Adrenal gland (tissue), 12 donors: ENCODE results near the gene TDG. TPM values are rescaled to one million over a fixed set of nuclear protein-coding genes. Genes with fewer than 3 reads are reported as not detected.

ENCODE experiments used
- DNase-seq, 7 donors: peaks; one replicate each; pipeline ENCODE4 v3.0.0-alpha.2; 2019 to 2020
- H3K27ac ChIP-seq, 5 donors: fragments of 200-600 bp; sonication (generic) in 4 of 5; 1 replicate in 3 of 5; 2 replicates in 2 of 5; pipeline versions ENCODE4 v1.5.1 to v1.8.0; 2016 to 2020; ENCODE audit warnings: mild to moderate bottlenecking in 1 of 5
- H3K27me3 ChIP-seq: fragments of 200-600 bp; 2 replicates; pipeline ENCODE4 v1.8.0; 2021
- H3K36me3 ChIP-seq, 2 donors: fragments of 200-600 bp; replicated peaks in 1 of 2; 1 replicate in 1 of 2; 2 replicates in 1 of 2; pipeline versions ENCODE4 v1.5.1 to v1.8.0; 2018 to 2022
- H3K4me1 ChIP-seq, 2 donors: fragments of 200-600 bp; replicated peaks in 1 of 2; 1 replicate in 1 of 2; 2 replicates in 1 of 2; pipeline versions ENCODE4 v1.5.1 to v1.8.0; 2018 to 2021
- H3K4me3 ChIP-seq, 4 donors: fragments of 200-600 bp; sonication (generic) in 3 of 4; one replicate each; pipeline ENCODE4 v1.5.1; 2016 to 2018
- H3K9me3 ChIP-seq, 3 donors: fragments of 200-600 bp; sonication (generic) in 1 of 3; replicated peaks in 1 of 3; 1 replicate in 2 of 3; 2 replicates in 1 of 3; pipeline versions ENCODE4 v1.5.1 to v1.8.0; 2016 to 2021
- CTCF ChIP-seq, 6 experiments: fragments of 450-650 bp in 4 of 6; fragments of 200-600 bp in 2 of 6; sonication (generic) in 1 of 6; IDR thresholded peaks; 1 replicate in 5 of 6; 2 replicates in 1 of 6; pipeline versions ENCODE4 v1.5.1 to v1.8.0; 2016 to 2021; ENCODE audit warnings: antibody characterized with exemption in 6 of 6, mild to moderate bottlenecking in 2 of 6, moderate library complexity in 1 of 6
- POLR2A ChIP-seq, 2 donors: fragments of 450-650 bp; IDR thresholded peaks; one replicate each; pipeline ENCODE4 v1.6.1; 2017; ENCODE audit warnings: antibody characterized with exemption in 2 of 2, mild to moderate bottlenecking in 2 of 2, moderate library complexity in 1 of 2
- WGBS, 4 donors: extraction: QIAGEN DNeasy Blood & Tissue Kit in 2 of 4; methylation state at CpG; one replicate each; pipeline versions ENCODE4 v1.1.5 to v1.1.7; 2013 to 2017; 5-methylcytosine and 5-hydroxymethylcytosine counted together
- intact Hi-C, 2 donors: fragments of 100-400 bp; cut with DNase I; formaldehyde crosslinking; loops; one replicate each; pipeline versions ENCODE4 v1.14.1 to v1.15.0; 2022 to 2023
- polyA plus RNA-seq, 3 donors: library from polyadenylated mRNA; stranded (reverse); fragments of 200-250 nt in 2 of 3; fragments of 350-450 nt in 1 of 3; fragmentation: Illumina TruSeq in 1 of 3; extraction: RNeasy Lipid Tissue Mini Kit (QIAGEN cat#74804) in 1 of 3; gene quantifications; one replicate each; pipeline ENCODE4 v1.2.3, GENCODE V29; 2013 to 2014
- total RNA-seq, 9 donors: library from RNA; depleted of rRNA in 4 of 9; stranded (reverse); fragments of >200 nt in 4 of 9; fragments of 120-200 nt in 1 of 9; fragmentation: NEBNext Ultra II Directional in 1 of 9; extraction: Animal tissue kit (Norgen Biotek cat#: 25700) in 1 of 9; gene quantifications; one replicate each; pipeline versions ENCODE4 v1.1.0 to v1.2.4, GENCODE V29; 2013 to 2023
- donor health status: healthy with polysubstance abuse.
- donor health status: Bipolar disorder and iron deficiency.
- donor health status: DM: yes; HTN: yes; CAD: no.
- donor health status: DM: no; HTN: no; CAD: no.
- donor health status: DM: no; HTN: no; CAD: no.
- donor health status: DM: yes; HTN: yes; CAD: no.

Gene TDG
- total and polyA plus RNA-seq, 12 donors: 3.1 to 56.2 (median 21.5) TPM

- peaks cover 0 to 14% of the 10 kb centered on the region in 2 donors for H3K36me3 ChIP-seq
- peak overlapping the region in 2 of 4 donors; percentile 49 to 89 for H3K4me3 ChIP-seq
- peak in 4 of 7 donors; percentile 23 to 66 (median 26) for DNase-seq
- TF ChIP-seq CTCF (IDR thresholded peaks at IDR 0.05): no peak
- no peak for TF ChIP-seq POLR2A (IDR thresholded peaks at IDR 0.05)
- no peaks in the 10 kb centered on the region for H3K27me3 ChIP-seq
- H3K27ac ChIP-seq: peak overlapping the region in 4 of 5 donors; percentile 72 to 98 (median 94)
- H3K9me3 ChIP-seq: no peaks in the 10 kb centered on the region
- H3K4me1 ChIP-seq: peaks cover 19 to 20% of the 10 kb centered on the region in 2 donors
- 14 to 21% (median 17%) methylated on average over 12 of the region's 12 CpGs for WGBS, 4 donors
- intact Hi-C loops: loop anchor here in 1 of 2 donors (10.0 kb wide), 1 partner anchor 54 kb away; no protein-coding TSS in a partner anchor
Measured at GRCh38 chr12:103928682-103929045, 37.0 kb upstream of the TDG start.

GRCh38 chr12:103929046-103929783, 36.5 kb upstream of the TDG start:
- intact Hi-C loops: loop anchor here in 1 of 2 donors (10.0 kb wide), 1 partner anchor 54 kb away; no protein-coding TSS in a partner anchor
- TF ChIP-seq POLR2A (IDR thresholded peaks at IDR 0.05) (peak; percentile 66 to 75), CTCF (IDR thresholded peaks at IDR 0.05) (no peak)
- WGBS, 4 donors: 0 to 1% (median 0%) methylated on average over 19 to 37 of the region's 37 CpGs

GRCh38 chr12:103929784-103930033, 36.0 kb upstream of the TDG start:
- no peak for TF ChIP-seq CTCF (IDR thresholded peaks at IDR 0.05)
- TF ChIP-seq POLR2A (IDR thresholded peaks at IDR 0.05): no peak
- intact Hi-C loops: loop anchor here in 1 of 2 donors (10.0 kb wide), 1 partner anchor 55 kb away; no protein-coding TSS in a partner anchor
- H3K36me3 ChIP-seq: peaks cover 0 to 25% of the 10 kb centered on the region in 2 donors
- no peak for DNase-seq
- no peaks in the 10 kb centered on the region for H3K27me3 ChIP-seq
- peak overlapping the region; percentile 72 to 98 (median 92) for H3K27ac ChIP-seq
- peak overlapping the region in 2 of 4 donors; percentile 49 to 89 for H3K4me3 ChIP-seq
- H3K9me3 ChIP-seq: no peaks in the 10 kb centered on the region
- WGBS, 4 donors: 0 to 1% (median 0%) methylated on average over 18 of the region's 18 CpGs; no CpG with 5 or more reads in 1 of the 4 donors
- H3K4me1 ChIP-seq: peaks cover 19 to 30% of the 10 kb centered on the region in 2 donors

More at GRCh38 chr12:103929046-103929783, 36.5 kb upstream of the TDG start:
- Histone ChIP-seq H3K36me3 (peaks cover 0 to 20% of the 10 kb centered on the region in 2 donors), H3K27me3 (no peaks in the 10 kb centered on the region), H3K4me3 (peak overlapping the region in 3 of 4 donors; percentile 25 to 89 (median 49)), H3K4me1 (peaks cover 19 to 25% of the 10 kb centered on the region in 2 donors), H3K9me3 (no peaks in the 10 kb centered on the region), H3K27ac (peak overlapping the region; percentile 72 to 98 (median 92))
- peak; percentile 84 to 95 (median 92) for DNase-seq

GRCh38 chr12:103930034-103930786, 35.5 kb upstream of the TDG start, which contains the start of gene HSP90B1:
TSS of gene HSP90B1 (plus strand) at chr12:103930410. CDS start at chr12:103930516, 106 bp downstream.
- intact Hi-C loops: no loop called here
- peaks cover 0 to 30% of the 10 kb centered on the region in 2 donors for H3K36me3 ChIP-seq
- no peak for TF ChIP-seq CTCF (IDR thresholded peaks at IDR 0.05)
- peak; percentile 82 to 92 for TF ChIP-seq POLR2A (IDR thresholded peaks at IDR 0.05)

More at GRCh38 chr12:103930034-103930786, 35.5 kb upstream of the TDG start, which contains the start of gene HSP90B1:
- Histone ChIP-seq H3K27me3 (no peaks in the 10 kb centered on the region), H3K9me3 (no peaks in the 10 kb centered on the region), H3K4me3 (peak within 1 kb of the TSS; percentile 25 to 89 (median 65)), H3K27ac (peak within 1 kb of the TSS; percentile 90 to 98 (median 96)), H3K4me1 (peaks cover 19 to 35% of the 10 kb centered on the region in 2 donors)
- WGBS, 4 donors: 0 to 2% (median 0%) methylated on average over 13 to 56 of the region's 56 CpGs
- peak; percentile 99 to 100 (median 100) for DNase-seq
